GM19455 (cell line): Measurements from ENCODE around the gene SLC30A10.
"Not testable (repeated sequence)": the region's sequence is repeated elsewhere in the genome, so short reads cannot be mapped to it uniquely, and the experiment has no call there.

Experiments used
- ATAC-seq: cut with Tn5 transposase; IDR thresholded peaks from one replicate; pipeline ENCODE4 v1.9.1; 2021; ENCODE audit not compliant: unreplicated experiment

Gene SLC30A10

GRCh38 chr1:219928791-219929118 lies 398 bp upstream of the SLC30A10 start:
- ATAC-seq, result no peak

- no peak for ATAC-seq
These were observed 930 bp downstream of the SLC30A10 start for GRCh38 chr1:219927298-219927955.

GRCh38 chr1:219926363-219926998 lies 1.9 kb downstream of the SLC30A10 start:
- no peak for ATAC-seq

- no peak for ATAC-seq
These were observed 4.0 kb downstream of the SLC30A10 start for GRCh38 chr1:219924342-219924741.

GRCh38 chr1:219917851-219918466 lies 10.4 kb downstream of the SLC30A10 start:
- no peak for ATAC-seq

- ATAC-seq, result no peak
These were observed 11.1 kb downstream of the SLC30A10 start for GRCh38 chr1:219917281-219917680.

- no peak for ATAC-seq
These were observed 12.1 kb downstream of the SLC30A10 start for GRCh38 chr1:219916257-219916656.

- ATAC-seq, result no peak
These were observed 15.2 kb downstream of the SLC30A10 start for GRCh38 chr1:219913005-219913770.

GRCh38 chr1:219910716-219911115 lies 17.6 kb downstream of the SLC30A10 start:
- no peak for ATAC-seq

GRCh38 chr1:219909476-219909875 lies 18.9 kb downstream of the SLC30A10 start:
- no peak for ATAC-seq

- no peak for ATAC-seq
These were observed 20.2 kb downstream of the SLC30A10 start for GRCh38 chr1:219908170-219908569.

GRCh38 chr1:219907772-219908070 lies 20.6 kb downstream of the SLC30A10 start:
- ATAC-seq, result no peak

GRCh38 chr1:219906924-219907771 lies 21.2 kb downstream of the SLC30A10 start:
- no peak for ATAC-seq

- not testable (repeated sequence) for ATAC-seq
These were observed 21.8 kb downstream of the SLC30A10 start for GRCh38 chr1:219906565-219906923.

- no peak for ATAC-seq
These were observed 22.8 kb downstream of the SLC30A10 start for GRCh38 chr1:219905524-219905923.

GRCh38 chr1:219904934-219905333 lies 23.4 kb downstream of the SLC30A10 start:
- ATAC-seq, result no peak

- ATAC-seq, result no peak
These were observed 24.9 kb downstream of the SLC30A10 start for GRCh38 chr1:219903353-219903871.

- no peak for ATAC-seq
These were observed 25.4 kb downstream of the SLC30A10 start for GRCh38 chr1:219902951-219903350.

- ATAC-seq, result no peak
These were observed 27.5 kb downstream of the SLC30A10 start for GRCh38 chr1:219900882-219901281.

- no peak for ATAC-seq
These were observed 28.2 kb downstream of the SLC30A10 start for GRCh38 chr1:219900201-219900600.

GRCh38 chr1:219898375-219898774 lies 30.0 kb downstream of the SLC30A10 start:
- ATAC-seq, result no peak
